Measurements from ENCODE around the gene OR1F1. TPM values are rescaled to one million over a fixed set of nuclear protein-coding genes. Genes with fewer than 3 reads are reported as not detected.

The OR1F1 gene
- total RNA-seq, 1 experiment from 2014 or later: 0.44 TPM

- TF ChIP-seq E2F5 (CRISPR knock-in tag; IDR thresholded peaks at IDR 0.05): no peak
- TF ChIP-seq MXD4 (CRISPR knock-in tag; IDR thresholded peaks at IDR 0.05; ENCODE audit: borderline replicate concordance): no peak
- TF ChIP-seq SMAD3 (CRISPR knock-in tag; IDR thresholded peaks at IDR 0.05; ENCODE audit: borderline replicate concordance): no peak
- TF ChIP-seq ERG (CRISPR knock-in tag; IDR thresholded peaks at IDR 0.05): no peak
- TF ChIP-seq GABPB1 (CRISPR knock-in tag; IDR thresholded peaks at IDR 0.05): peak; percentile 66; the same call in 1 of the 2 replicates
- TF ChIP-seq EMX1 (CRISPR knock-in tag; IDR thresholded peaks at IDR 0.05): 0 out of 2 replicates have a peak, but pooled peaks have one; percentile 35
- no peak for TF ChIP-seq PRRX2 (CRISPR knock-in tag; IDR thresholded peaks at IDR 0.05)
- no peak for TF ChIP-seq NFATC4 (CRISPR knock-in tag; IDR thresholded peaks at IDR 0.05)
- TF ChIP-seq GTF2I (CRISPR knock-in tag; conservative IDR thresholded peaks at IDR 0.05): 0 out of 2 replicates have a peak, but pooled peaks have one; percentile 38
- no peak for TF ChIP-seq OVOL2 (CRISPR knock-in tag; IDR thresholded peaks at IDR 0.05; ENCODE audit: borderline replicate concordance)
- no peak for TF ChIP-seq AFF4 (CRISPR knock-in tag; IDR thresholded peaks at IDR 0.05; ENCODE audit: borderline replicate concordance)
- TF ChIP-seq TEAD1 (CRISPR knock-in tag; IDR thresholded peaks at IDR 0.05): no peak
- no peak for TF ChIP-seq ZBTB43 (CRISPR knock-in tag; IDR thresholded peaks at IDR 0.05)
- TF ChIP-seq MAX (CRISPR knock-in tag; IDR thresholded peaks at IDR 0.05): 0 out of 2 replicates have a peak, but pooled peaks have one; percentile 7
- TF ChIP-seq ARID4B (CRISPR knock-in tag; IDR thresholded peaks at IDR 0.05; ENCODE audit: borderline replicate concordance): no peak
- 0 out of 2 replicates have a peak, but pooled peaks have one; percentile 11 for TF ChIP-seq CREM (CRISPR knock-in tag; IDR thresholded peaks at IDR 0.05)
- TF ChIP-seq ZMAT4 (CRISPR knock-in tag; IDR thresholded peaks at IDR 0.05): no peak
- peak; percentile 91 for TF ChIP-seq HMGXB4 (CRISPR knock-in tag; IDR thresholded peaks at IDR 0.05)
- no peak for TF ChIP-seq ZNF671 (CRISPR knock-in tag; IDR thresholded peaks at IDR 0.05)
- TF ChIP-seq ZNF512 (CRISPR knock-in tag; IDR thresholded peaks at IDR 0.05; ENCODE audit: borderline replicate concordance): no peak
- TF ChIP-seq SMAD4 (CRISPR knock-in tag; IDR thresholded peaks at IDR 0.05): no peak
- peak; percentile 32; the same call in 1 of the 2 replicates for TF ChIP-seq FOXP1 (CRISPR knock-in tag; IDR thresholded peaks at IDR 0.05; ENCODE audit: borderline replicate concordance)
Observed at GRCh38 chr16:3182608-3183444, 5.2 kb upstream of the OR1F1 start (continued).

Measured in WTC11 (cell line).